ENCODE measurements around the gene COQ4.
A peak's percentile ranks its signal among the peaks of the same experiment; 100 is the strongest.

Gene COQ4

GRCh38 chr9:128280084-128280622, 42.5 kb upstream of the COQ4 start:
- peak overlapping the region; percentile 33 for H3K27ac ChIP-seq
- POLR2A ChIA-PET (ENCODE audit: low non-redundant PET) = no interaction called here
- CTCF ChIA-PET = no interaction called here
- no peak for DNase-seq (ENCODE audit: low spot score)
- TF ChIP-seq CTCF (conservative IDR thresholded peaks at IDR 0.05; ENCODE audit: low read depth) = no peak

GRCh38 chr9:128282500-128282899, 40.1 kb upstream of the COQ4 start:
- ChIA-PET POLR2A (ENCODE audit: low non-redundant PET) (no interaction called here), CTCF (no interaction called here)
- TF ChIP-seq CTCF (conservative IDR thresholded peaks at IDR 0.05; ENCODE audit: low read depth) = no peak
- DNase-seq (ENCODE audit: low spot score) = no peak
- peak overlapping the region; percentile 1; the same call in 1 of the 2 replicates for H3K27ac ChIP-seq

- H3K27ac ChIP-seq = peak overlapping the region; percentile 12; the same call in 1 of the 2 replicates
- no peak for DNase-seq (ENCODE audit: low spot score)
- no peak for TF ChIP-seq CTCF (conservative IDR thresholded peaks at IDR 0.05; ENCODE audit: low read depth)
- POLR2A ChIA-PET (ENCODE audit: low non-redundant PET) = no interaction called here
- CTCF ChIA-PET = interaction anchor here (0.5 to 1.4 kb wide), 6 partner anchors 12 to 250 kb away, joined by 3 to 4 read pairs (median 3); no protein-coding TSS in a partner anchor
Measured at GRCh38 chr9:128285033-128285784, 37.4 kb upstream of the COQ4 start.

- ChIA-PET POLR2A (ENCODE audit: low non-redundant PET) (interaction anchor here (0.5 to 1.2 kb wide), 2 partner anchors 8 to 11 kb away, joined by 4 read pairs; partner anchors contain the start of genes GOLGA2 and SWI5), CTCF (interaction anchor here (0.6 to 1.4 kb wide), 3 partner anchors 9 to 324 kb away, joined by 3 read pairs; no protein-coding TSS in a partner anchor)
- TF ChIP-seq CTCF (conservative IDR thresholded peaks at IDR 0.05; ENCODE audit: low read depth) = no peak
- DNase-seq (ENCODE audit: low spot score) = no peak
- H3K27ac ChIP-seq = peak overlapping the region; percentile 12; the same call in 1 of the 2 replicates
Measured at GRCh38 chr9:128286440-128286839, 36.2 kb upstream of the COQ4 start.

GRCh38 chr9:128288273-128289004, 34.2 kb upstream of the COQ4 start:
- ChIA-PET CTCF (interaction anchor here (0.6 to 1.6 kb wide), 5 partner anchors 12 to 73 kb away, joined by 3 to 11 read pairs (median 3); no protein-coding TSS in a partner anchor), POLR2A (ENCODE audit: low non-redundant PET) (interaction anchor here (0.5 to 0.7 kb wide), 2 partner anchors 11 to 12 kb away, joined by 5 to 8 read pairs; no protein-coding TSS in a partner anchor)
- no peak for TF ChIP-seq CTCF (conservative IDR thresholded peaks at IDR 0.05; ENCODE audit: low read depth)
- peak overlapping the region; percentile 14 for H3K27ac ChIP-seq
- no peak for DNase-seq (ENCODE audit: low spot score)

- POLR2A ChIA-PET (ENCODE audit: low non-redundant PET) = interaction anchor here (0.6 kb wide), 1 partner anchor 11 kb away, joined by 4 read pairs; no protein-coding TSS in a partner anchor
- CTCF ChIA-PET = interaction anchor here (0.6 to 2.0 kb wide), 4 partner anchors 37 to 75 kb away, joined by 3 to 16 read pairs (median 6); no protein-coding TSS in a partner anchor
- DNase-seq (ENCODE audit: low spot score) = no peak
- H3K27ac ChIP-seq = no peak overlapping the region
- no peak for TF ChIP-seq CTCF (conservative IDR thresholded peaks at IDR 0.05; ENCODE audit: low read depth)
Measured at GRCh38 chr9:128292009-128292408, 30.6 kb upstream of the COQ4 start.

Data from RWPE1 (cell line).